GM12801 (cell line): ENCODE data around the gene SMAD7.

ENCODE experiments used
- CTCF ChIP-seq: IDR thresholded peaks from one replicate; pipeline ENCODE4 v1.5.1; 2011; ENCODE audit warnings: control low read depth; ENCODE audit not compliant: insufficient read length; ENCODE audit errors: extremely low read depth

SMAD7 gene

GRCh38 chr18:48929941-48930713, 20.6 kb downstream of the SMAD7 start:
- TF ChIP-seq CTCF = no peak

- no peak for TF ChIP-seq CTCF
Observed at GRCh38 chr18:48929212-48929612, 21.6 kb downstream of the SMAD7 start.

DNA sequence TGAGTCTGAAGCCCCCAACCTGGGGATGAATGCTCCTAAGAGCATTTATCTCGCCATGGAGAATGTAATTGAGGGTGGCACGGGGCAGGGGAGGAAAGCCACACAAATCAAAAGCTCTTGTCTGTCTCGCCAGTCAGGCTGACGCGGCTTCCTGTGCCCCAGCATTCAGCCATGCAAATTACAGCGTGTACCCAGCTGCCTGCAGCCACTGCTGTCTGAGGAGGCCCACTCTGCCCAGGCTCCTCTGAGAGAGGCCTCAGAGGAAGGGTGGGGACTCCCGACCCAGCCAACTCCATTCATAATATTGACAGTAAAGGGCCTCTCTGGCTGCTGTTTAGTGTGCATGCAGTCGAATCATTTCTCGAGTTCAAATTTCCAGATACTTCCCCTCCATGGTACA, 22.0 kb downstream of the SMAD7 start:
- TF ChIP-seq CTCF = no peak

DNA sequence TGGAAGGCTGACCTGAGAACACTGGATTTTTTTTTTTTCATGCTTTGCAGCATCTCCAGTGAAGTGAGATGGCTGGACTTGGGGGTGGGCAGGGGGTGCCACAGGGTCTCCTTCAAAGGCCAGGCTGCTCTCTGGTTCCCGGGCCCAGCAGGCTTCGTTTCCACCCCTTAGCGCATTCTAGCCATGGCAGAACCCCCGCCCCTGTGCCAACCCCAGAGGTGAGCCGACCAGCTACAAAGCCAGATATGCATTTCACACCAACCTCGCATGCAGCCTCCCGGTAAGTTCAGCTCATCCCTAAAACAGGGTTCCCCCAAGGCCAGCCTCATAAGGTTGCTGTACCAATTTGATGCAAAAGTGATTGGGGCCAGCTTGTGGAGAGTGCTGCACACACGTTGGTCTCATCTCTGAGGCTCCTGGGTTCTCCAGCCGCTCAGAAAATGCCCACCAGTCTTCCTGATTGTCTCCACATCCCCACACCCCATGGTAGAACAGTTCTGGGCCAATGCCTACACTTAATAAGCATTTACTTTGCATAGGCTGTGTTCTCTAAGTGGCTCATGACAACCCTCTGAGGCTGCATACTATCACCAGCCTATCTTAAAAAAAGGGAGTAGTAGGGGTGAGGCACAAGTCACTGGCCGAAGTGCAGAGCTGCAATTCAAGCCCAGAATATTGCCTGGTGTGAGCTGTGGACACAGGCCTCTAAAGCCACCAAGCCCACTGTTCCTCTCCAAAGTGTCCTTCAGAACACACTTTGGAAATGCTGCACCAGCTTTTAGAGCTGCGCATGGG, 23.3 kb downstream of the SMAD7 start:
- TF ChIP-seq CTCF = no peak

GRCh38 chr18:48926420-48926857, 24.3 kb downstream of the SMAD7 start:
- TF ChIP-seq CTCF = no peak

- no peak for TF ChIP-seq CTCF
Observed at GRCh38 chr18:48925491-48925780, 25.3 kb downstream of the SMAD7 start.

GRCh38 chr18:48924630-48925490, 25.9 kb downstream of the SMAD7 start:
- TF ChIP-seq CTCF = no peak
